Activated T-helper 2 cell treated with anti-CD3 and anti-CD28 coated beads, Interferon-gamma antibody, Interleukin-2, Interleukin-4, amounts not matched to agents 10 μg/mL and 5 μg/mL and 100 μg/mL, durations not matched to agents 14 hours and 24 hours and 36 hours (primary cell): ENCODE measurements around the gene SLC7A6OS. TPM values are rescaled to one million over a fixed set of nuclear protein-coding genes. Genes with fewer than 3 reads are reported as not detected.

Source experiments
- DNase-seq: peaks from one replicate; pipeline ENCODE4 v3.0.0; 2021; ENCODE audit warnings: low spot score
- H3K27ac Mint-ChIP-seq: one replicate; pipeline ENCODE4 v1.8.0; 2021; ENCODE audit warnings: mixed read lengths
- H3K27me3 Mint-ChIP-seq: one replicate; pipeline ENCODE4 v1.8.0; 2021; ENCODE audit warnings: low read depth, mixed read lengths
- H3K36me3 Mint-ChIP-seq: one replicate; pipeline ENCODE4 v1.8.0; 2021; ENCODE audit warnings: low read depth, mixed read lengths
- H3K4me1 Mint-ChIP-seq: one replicate; pipeline ENCODE4 v1.8.0; 2021; ENCODE audit warnings: low read depth, mixed read lengths
- H3K4me3 Mint-ChIP-seq: one replicate; pipeline ENCODE4 v1.8.0; 2021; ENCODE audit warnings: low read depth, mild to moderate bottlenecking, moderate library complexity, mixed read lengths
- H3K9me3 Mint-ChIP-seq: one replicate; pipeline ENCODE4 v1.8.0; 2021; ENCODE audit warnings: mixed read lengths
- intact Hi-C: fragments of 100-400 bp; cut with micrococcal nuclease; formaldehyde crosslinking; loops from one replicate; pipeline ENCODE4 v1.15.1; 2023
- total RNA-seq: library from RNA; stranded (reverse); gene quantifications from 2 replicates; pipeline ENCODE4 v1.2.3, GENCODE V29; 2022

The SLC7A6OS gene
- total RNA-seq: 24.7 and 26.7 TPM in 2 replicates

GRCh38 chr16:68310774-68311511 lies at the start of gene SLC7A6OS, which contains the start of gene PRMT7:
TSS of gene SLC7A6OS (minus strand) at chr16:68310946. CDS start at chr16:68310926, 20 bp downstream.
TSS of gene PRMT7 (plus strand) at chr16:68311019. CDS start at chr16:68315980, 4,961 bp downstream.
- H3K27me3 Mint-ChIP-seq: no peaks in the 10 kb centered on the region
- H3K27ac Mint-ChIP-seq: peak within 1 kb of the TSS; percentile 87
- H3K9me3 Mint-ChIP-seq: no peaks in the 10 kb centered on the region
- peaks cover 29% of the 10 kb centered on the region for H3K4me1 Mint-ChIP-seq
- H3K4me3 Mint-ChIP-seq: peak within 1 kb of the TSS; percentile 91
- intact Hi-C loops: loop anchor here (1.0 to 10.0 kb wide), 4 partner anchors 8 to 226 kb away; partner anchors contain the start of genes NFATC3 and SLC7A6
- DNase-seq: peak; percentile 93
- H3K36me3 Mint-ChIP-seq: peaks cover 36% of the 10 kb centered on the region

DNA sequence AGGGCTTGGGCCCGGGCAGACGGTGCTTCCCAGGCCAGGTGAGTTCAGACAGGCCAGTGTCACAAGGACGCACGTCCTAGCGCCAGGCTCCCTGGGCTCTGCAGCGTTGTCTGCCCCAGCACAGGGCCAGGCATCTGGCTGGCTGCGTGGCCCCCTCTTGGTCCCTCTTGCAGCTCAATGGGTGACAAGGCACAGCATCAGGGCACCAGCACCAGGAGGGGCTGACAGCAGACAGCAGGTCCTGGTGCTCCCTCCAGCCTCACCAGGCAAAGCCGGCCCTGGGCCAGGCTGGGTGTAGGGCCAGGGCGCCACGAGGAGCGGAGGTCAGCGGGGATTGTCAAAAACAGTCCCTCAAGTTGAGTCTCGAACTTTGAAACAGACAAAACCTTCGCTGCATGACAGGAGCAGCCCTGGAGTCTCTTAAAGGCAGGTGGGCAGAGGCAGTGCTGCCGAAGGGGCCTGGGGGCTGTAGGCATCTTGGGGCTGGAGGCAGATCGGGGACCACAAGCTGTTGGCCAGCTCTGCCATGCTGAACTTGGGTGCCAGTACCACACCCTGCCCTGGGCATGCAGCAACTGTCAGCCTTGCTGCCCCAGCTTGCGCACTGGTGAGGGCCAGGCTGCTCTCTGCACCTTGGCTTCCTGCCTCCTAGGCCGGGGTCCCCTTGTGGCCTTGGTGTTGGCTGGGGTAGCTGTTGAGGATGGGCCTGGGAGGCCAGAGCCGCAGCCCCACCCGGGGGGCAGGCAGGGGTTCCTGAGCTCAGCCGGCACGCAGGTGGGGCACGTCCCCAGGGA lies 48.8 kb upstream of the SLC7A6OS start:
- intact Hi-C loops: no loop called here
- no peak overlapping the region for H3K27ac Mint-ChIP-seq
- peaks cover 2% of the 10 kb centered on the region for H3K27me3 Mint-ChIP-seq
- no peak for DNase-seq
- no peaks in the 10 kb centered on the region for H3K9me3 Mint-ChIP-seq
- H3K4me1 Mint-ChIP-seq: peaks cover 30% of the 10 kb centered on the region
- peaks cover 49% of the 10 kb centered on the region for H3K36me3 Mint-ChIP-seq
- no peak overlapping the region for H3K4me3 Mint-ChIP-seq

DNA sequence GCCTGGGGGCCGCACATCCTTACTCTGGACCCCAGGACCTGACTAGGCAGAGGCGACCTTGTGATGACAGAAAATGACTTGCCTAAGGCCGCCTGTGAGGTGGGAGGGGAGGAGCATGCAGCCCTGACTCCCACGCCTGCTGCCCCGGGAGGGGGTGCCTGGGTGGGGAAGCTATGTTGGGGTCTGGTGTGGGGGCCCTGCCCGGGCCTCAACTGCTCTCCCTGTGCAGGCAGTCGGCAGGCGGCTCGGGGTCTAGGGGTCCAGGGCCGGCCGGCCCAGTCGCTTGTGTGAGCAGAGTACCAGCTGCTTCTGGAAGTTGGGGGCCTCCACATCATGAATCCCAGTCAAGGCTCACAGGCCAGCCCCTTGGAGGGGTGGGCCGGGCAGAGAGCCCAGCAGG lies 48.2 kb upstream of the SLC7A6OS start:
- H3K27ac Mint-ChIP-seq: no peak overlapping the region
- peaks cover 56% of the 10 kb centered on the region for H3K36me3 Mint-ChIP-seq
- DNase-seq: no peak
- H3K27me3 Mint-ChIP-seq: peaks cover 3% of the 10 kb centered on the region
- intact Hi-C loops: no loop called here
- H3K4me3 Mint-ChIP-seq: no peak overlapping the region
- H3K4me1 Mint-ChIP-seq: peaks cover 30% of the 10 kb centered on the region
- no peaks in the 10 kb centered on the region for H3K9me3 Mint-ChIP-seq

- Mint-ChIP-seq H3K27me3 (peaks cover 2% of the 10 kb centered on the region), H3K36me3 (peaks cover 65% of the 10 kb centered on the region)
Measured at GRCh38 chr16:68357923-68358322, 47.2 kb upstream of the SLC7A6OS start.

GRCh38 chr16:68357521-68357922 lies 46.8 kb upstream of the SLC7A6OS start:
- Mint-ChIP-seq H3K27ac (no peak overlapping the region), H3K27me3 (peaks cover 2% of the 10 kb centered on the region), H3K4me1 (peaks cover 30% of the 10 kb centered on the region), H3K4me3 (no peak overlapping the region), H3K36me3 (peaks cover 69% of the 10 kb centered on the region), H3K9me3 (no peaks in the 10 kb centered on the region)
- intact Hi-C loops: no loop called here
- no peak for DNase-seq

More at GRCh38 chr16:68357923-68358322, 47.2 kb upstream of the SLC7A6OS start:
- no peak for DNase-seq
- no peak overlapping the region for H3K27ac Mint-ChIP-seq
- H3K4me3 Mint-ChIP-seq: no peak overlapping the region
- intact Hi-C loops: no loop called here
- peaks cover 30% of the 10 kb centered on the region for H3K4me1 Mint-ChIP-seq
- H3K9me3 Mint-ChIP-seq: no peaks in the 10 kb centered on the region

GRCh38 chr16:68356919-68357286 lies 46.2 kb upstream of the SLC7A6OS start:
- Mint-ChIP-seq H3K9me3 (no peaks in the 10 kb centered on the region), H3K27ac (no peak overlapping the region), H3K4me3 (no peak overlapping the region), H3K36me3 (peaks cover 74% of the 10 kb centered on the region), H3K4me1 (peaks cover 30% of the 10 kb centered on the region), H3K27me3 (peaks cover 2% of the 10 kb centered on the region)
- no peak for DNase-seq
- intact Hi-C loops: no loop called here

DNA sequence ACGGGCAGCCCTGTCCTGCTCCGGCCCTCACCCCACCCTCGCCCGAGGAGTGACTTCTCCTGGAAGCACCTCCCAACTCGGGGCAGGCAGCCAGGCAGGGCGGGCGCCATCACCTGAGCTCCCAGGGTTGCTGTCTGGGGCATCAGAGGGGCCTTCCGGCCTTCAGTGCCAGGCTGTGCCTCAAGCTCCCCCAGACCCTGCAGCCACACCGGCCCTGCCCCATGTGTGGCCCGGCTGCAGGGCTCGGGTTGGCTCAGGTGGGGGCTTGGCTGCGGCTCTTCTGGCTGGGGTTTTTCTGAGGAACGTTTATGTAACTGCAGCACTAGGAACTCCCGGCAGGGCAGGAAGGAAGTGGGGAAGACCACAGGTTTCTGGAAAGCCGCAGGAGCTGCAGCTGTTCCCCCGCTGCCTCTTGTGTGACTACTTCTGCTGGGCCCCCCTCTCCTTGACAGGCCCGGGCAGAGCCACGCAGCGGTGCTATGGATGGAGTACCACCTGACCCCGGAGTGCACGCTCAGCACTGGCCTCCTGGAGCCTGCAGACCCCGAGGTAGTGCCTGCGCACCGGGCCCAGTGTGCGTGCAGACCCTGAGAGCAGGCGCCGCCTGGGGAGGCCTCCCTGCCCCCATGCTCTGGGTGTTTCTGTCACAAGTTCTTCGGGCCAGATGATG lies 45.6 kb upstream of the SLC7A6OS start:
- Mint-ChIP-seq H3K4me3 (peak overlapping the region; percentile 39), H3K36me3 (peaks cover 80% of the 10 kb centered on the region), H3K4me1 (peaks cover 31% of the 10 kb centered on the region), H3K9me3 (no peaks in the 10 kb centered on the region), H3K27ac (no peak overlapping the region), H3K27me3 (peaks cover 2% of the 10 kb centered on the region)
- intact Hi-C loops: no loop called here
- peak; percentile 72 for DNase-seq

GRCh38 chr16:68355447-68356248 lies 44.9 kb upstream of the SLC7A6OS start:
- Mint-ChIP-seq H3K27ac (no peak overlapping the region), H3K4me3 (peak overlapping the region; percentile 39), H3K4me1 (peaks cover 31% of the 10 kb centered on the region), H3K27me3 (peaks cover 2% of the 10 kb centered on the region), H3K36me3 (peaks cover 82% of the 10 kb centered on the region), H3K9me3 (no peaks in the 10 kb centered on the region)
- intact Hi-C loops: no loop called here
- DNase-seq: no peak

DNA sequence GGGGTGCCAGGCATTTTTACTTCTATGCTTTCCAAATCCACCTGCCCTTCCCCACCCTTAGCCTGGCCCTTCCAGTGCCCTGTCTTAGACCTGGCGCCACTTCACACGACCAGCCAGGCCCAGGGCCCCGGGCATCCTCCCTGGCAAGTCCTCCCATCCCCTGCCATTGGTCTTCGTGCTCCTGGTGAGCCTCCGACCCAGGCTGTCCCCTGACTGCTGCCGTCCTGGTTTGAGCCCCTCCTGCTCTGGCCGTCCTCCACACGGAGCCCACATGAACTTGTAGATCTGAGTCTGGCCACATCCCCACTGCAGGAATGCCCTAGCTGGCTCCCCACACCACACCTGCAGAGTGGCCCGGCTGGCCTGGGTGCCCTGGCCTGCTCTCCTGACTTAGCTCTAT lies 44.1 kb upstream of the SLC7A6OS start:
- peaks cover 31% of the 10 kb centered on the region for H3K4me1 Mint-ChIP-seq
- H3K27ac Mint-ChIP-seq: no peak overlapping the region
- intact Hi-C loops: no loop called here
- no peak overlapping the region for H3K4me3 Mint-ChIP-seq
- DNase-seq: no peak
- H3K27me3 Mint-ChIP-seq: peaks cover 2% of the 10 kb centered on the region
- H3K9me3 Mint-ChIP-seq: no peaks in the 10 kb centered on the region
- H3K36me3 Mint-ChIP-seq: peaks cover 82% of the 10 kb centered on the region

DNA sequence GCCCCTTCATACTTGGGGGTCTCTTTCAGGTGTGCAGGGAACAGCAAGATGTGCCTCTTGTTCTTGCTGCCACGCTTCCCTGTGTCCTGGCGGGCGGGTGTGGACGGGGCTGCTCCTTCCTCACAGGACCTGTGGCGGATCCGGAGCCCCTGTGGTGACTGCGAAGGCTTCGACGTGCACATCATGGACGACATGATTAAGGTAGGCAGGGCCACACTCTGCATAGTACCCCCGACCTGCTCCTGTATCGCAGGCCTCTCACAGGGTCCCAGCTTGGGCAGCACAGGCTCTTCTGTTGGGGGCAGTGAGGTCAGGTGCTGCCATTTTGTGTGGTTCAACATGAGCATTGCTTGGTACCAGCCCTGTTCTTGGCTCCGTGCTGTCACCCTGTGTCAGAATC lies 42.6 kb upstream of the SLC7A6OS start:
- Mint-ChIP-seq H3K4me1 (peaks cover 31% of the 10 kb centered on the region), H3K27ac (no peak overlapping the region), H3K36me3 (peaks cover 86% of the 10 kb centered on the region), H3K27me3 (peaks cover 2% of the 10 kb centered on the region), H3K9me3 (no peaks in the 10 kb centered on the region), H3K4me3 (no peak overlapping the region)
- intact Hi-C loops: no loop called here
- DNase-seq: no peak

- intact Hi-C loops: no loop called here
- no peaks in the 10 kb centered on the region for H3K9me3 Mint-ChIP-seq
- peaks cover 85% of the 10 kb centered on the region for H3K36me3 Mint-ChIP-seq
- no peak for DNase-seq
- peaks cover 2% of the 10 kb centered on the region for H3K27me3 Mint-ChIP-seq
- peaks cover 21% of the 10 kb centered on the region for H3K4me1 Mint-ChIP-seq
- no peak overlapping the region for H3K4me3 Mint-ChIP-seq
- H3K27ac Mint-ChIP-seq: no peak overlapping the region
Measured at GRCh38 chr16:68351991-68352431, 41.3 kb upstream of the SLC7A6OS start.

- H3K4me3 Mint-ChIP-seq: no peak overlapping the region
- intact Hi-C loops: no loop called here
- H3K36me3 Mint-ChIP-seq: peaks cover 85% of the 10 kb centered on the region
- no peak for DNase-seq
- no peaks in the 10 kb centered on the region for H3K9me3 Mint-ChIP-seq
- H3K4me1 Mint-ChIP-seq: peaks cover 15% of the 10 kb centered on the region
- H3K27ac Mint-ChIP-seq: no peak overlapping the region
- H3K27me3 Mint-ChIP-seq: peaks cover 2% of the 10 kb centered on the region
Measured at GRCh38 chr16:68351463-68351862, 40.7 kb upstream of the SLC7A6OS start.
